Fibroblast of skin of right biceps (primary cell): Measurements from ENCODE around the gene MOAP1.
"Not testable (repeated sequence)": the region's sequence is repeated elsewhere in the genome, so short reads cannot be mapped to it uniquely, and the experiment has no call there.

ENCODE experiments used
- DNase-seq: peaks from one replicate; pipeline ENCODE4 v3.0.0-alpha.2; 2013

Gene MOAP1

DNA sequence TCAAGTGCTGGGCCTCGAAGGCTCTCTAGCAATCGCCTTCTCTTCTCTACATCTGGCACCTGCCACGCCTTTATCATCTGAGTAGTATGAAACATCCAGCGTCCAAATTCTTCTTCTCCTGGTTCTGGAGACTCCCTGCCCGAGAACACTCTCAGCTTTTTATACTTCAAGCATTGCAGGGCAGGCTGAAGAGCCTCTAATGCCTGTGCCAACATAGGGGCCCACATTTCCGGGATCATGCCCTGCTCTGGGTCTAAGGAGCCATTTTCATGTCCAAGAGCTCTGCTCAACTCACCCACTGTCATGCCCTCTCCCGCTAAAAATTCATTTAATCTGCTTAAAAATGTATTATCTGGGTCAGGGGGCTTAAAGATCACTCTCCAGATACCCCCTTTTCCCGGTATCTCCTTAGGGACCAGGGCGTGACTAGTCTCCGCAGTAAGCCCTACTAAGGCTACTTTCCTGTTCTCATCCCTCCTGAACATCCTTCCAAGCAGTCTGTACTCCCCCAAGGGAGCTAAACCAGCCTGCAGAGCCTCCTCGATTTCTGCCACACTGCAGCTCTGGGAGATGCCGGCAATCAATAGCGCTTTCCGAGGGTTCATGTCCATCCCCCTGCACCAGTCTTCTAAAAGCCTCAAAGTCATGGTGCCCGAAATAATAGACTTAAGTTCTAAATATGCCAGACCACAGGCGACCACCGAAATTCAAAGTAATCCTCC is 940 bp downstream of the MOAP1 start:
- no peak for DNase-seq

DNA sequence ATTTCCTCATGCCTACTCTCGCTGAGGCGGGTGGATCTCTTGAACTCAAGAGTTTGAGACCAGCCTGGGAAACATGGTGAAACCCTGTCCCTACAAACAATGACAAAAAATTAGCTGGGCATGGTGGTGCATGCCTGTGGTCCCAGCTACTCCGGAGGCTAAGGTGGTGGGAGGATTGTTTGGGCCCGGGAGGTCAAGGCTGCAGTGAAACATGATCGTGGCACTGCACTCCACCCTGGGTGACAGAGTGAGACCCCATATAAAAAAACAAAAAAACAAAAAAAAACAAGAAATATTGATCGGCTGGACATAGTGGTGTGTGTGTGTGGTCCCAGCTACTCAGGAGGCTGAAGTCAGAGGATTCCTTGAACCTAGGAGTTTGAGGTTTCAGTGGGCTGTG is 9.2 kb downstream of the MOAP1 start:
- DNase-seq, result no peak

DNA sequence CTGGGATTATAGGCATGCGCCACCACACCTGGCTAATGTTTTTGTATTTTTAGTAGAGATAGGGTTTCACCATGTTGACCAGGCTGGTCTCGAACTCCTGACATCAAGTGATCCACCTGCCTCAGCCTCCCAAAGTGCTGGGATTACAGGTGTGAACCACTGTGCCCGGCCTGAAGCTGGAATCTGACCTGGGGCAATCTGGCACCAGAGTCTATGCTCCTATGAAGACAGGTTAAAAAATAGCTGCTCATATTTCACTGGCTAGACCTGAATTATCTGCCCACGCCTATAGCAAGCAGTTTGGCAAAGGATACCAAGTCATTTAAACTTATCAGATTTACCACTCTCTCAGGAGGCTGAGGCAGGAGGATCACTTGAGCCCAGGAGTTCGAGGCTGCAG is 10.0 kb downstream of the MOAP1 start:
- not testable (repeated sequence) for DNase-seq

DNA sequence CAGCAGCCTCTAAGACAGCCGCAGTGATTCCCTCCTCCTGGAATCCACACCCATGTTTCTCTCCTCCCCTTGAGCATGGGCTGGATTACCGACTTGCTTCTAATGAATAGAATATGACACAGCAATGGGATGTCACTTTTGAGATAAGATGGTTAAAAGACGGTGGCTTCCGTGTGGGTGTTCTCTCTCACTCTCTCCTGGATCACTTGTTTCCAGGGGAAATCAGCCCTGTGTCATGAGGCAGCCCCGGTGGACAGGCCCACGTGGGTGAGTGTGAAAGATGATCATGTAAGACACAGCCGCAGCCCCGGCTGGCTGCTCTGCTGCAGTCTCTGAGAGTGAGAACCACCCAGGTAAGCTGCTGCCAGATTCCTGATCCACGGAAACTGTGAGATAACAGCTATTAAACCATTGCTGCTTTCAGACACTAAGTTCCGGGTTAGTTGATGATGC is 10.7 kb downstream of the MOAP1 start:
- no peak for DNase-seq

DNA sequence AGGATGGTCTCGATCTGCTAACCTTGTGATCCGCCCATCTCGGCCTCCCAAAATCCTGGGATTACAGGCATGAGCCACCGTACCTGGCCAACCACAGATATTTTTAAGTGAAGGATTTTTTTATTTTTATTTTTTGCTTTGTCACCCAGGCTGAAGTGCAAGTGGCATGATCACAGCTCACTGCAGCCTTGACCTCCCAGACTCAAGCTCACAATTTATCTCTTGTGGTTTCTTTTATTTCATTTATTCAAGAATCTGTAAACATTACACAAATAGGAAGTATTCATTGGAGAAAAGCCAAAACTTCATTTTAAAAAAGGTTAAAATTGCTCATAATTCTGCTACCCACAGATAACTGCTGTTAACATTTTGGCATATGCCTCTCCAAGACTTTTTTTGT is 13.3 kb downstream of the MOAP1 start:
- DNase-seq, result no peak

DNA sequence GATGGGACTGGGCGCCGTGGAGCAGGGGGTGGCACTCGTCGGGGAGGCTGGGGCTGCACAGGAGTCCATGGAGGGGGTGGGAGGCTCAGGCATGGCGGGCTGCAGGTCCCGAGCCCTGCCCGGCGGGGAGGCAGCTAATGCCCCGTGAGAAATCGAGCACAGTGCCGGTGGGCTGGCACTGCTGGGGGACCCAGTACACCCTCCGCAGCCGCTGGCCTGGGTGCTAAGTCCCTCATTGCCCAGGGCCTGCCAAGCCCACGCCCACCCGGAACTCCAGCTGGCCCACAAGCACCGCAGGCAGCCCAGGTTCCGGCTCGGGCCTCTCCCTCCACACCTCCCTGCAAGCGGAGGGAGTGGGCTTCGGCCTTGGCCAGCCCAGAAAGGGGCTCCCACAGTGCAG is 14.6 kb downstream of the MOAP1 start:
- not testable (repeated sequence) for DNase-seq

DNA sequence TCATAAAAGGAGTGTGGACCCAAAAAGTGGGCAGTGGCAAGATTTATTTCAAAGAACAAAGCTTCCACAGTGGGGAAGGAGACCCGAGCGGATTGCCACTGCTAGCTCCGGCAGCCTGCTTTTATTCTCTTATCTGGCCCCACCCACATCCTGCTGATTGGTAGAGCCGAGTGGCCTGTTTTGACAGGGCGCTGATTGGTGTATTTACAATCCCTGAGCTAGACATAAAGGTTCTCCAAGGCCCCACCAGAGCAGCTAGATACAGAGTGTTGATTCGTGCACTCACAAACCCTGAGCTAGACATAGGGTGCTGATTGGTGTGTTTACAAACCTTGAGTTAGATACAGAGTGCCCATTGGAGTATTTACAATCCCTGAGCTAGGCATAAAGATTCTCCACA is 15.1 kb downstream of the MOAP1 start:
- not testable (repeated sequence) for DNase-seq

DNA sequence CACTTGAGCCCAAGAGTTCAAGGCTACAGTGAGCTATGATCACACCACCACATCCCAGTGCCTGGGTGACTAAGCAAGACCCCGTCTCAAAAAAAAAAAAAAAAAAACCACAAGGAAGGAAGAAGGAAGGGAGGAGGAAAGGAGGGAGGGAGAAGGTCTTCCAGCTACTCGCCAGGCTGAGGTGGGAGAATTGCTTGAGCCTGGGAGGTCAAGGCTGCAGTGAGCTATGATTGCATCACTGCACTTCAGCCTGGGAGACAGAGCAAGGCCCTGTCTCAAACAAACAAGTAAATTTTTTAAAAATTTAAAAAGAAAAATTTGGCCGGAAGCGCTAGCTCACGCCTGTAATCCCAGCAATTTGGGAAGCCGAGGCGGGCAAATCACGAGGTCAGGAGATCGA is 16.1 kb downstream of the MOAP1 start:
- not testable (repeated sequence) for DNase-seq

DNA sequence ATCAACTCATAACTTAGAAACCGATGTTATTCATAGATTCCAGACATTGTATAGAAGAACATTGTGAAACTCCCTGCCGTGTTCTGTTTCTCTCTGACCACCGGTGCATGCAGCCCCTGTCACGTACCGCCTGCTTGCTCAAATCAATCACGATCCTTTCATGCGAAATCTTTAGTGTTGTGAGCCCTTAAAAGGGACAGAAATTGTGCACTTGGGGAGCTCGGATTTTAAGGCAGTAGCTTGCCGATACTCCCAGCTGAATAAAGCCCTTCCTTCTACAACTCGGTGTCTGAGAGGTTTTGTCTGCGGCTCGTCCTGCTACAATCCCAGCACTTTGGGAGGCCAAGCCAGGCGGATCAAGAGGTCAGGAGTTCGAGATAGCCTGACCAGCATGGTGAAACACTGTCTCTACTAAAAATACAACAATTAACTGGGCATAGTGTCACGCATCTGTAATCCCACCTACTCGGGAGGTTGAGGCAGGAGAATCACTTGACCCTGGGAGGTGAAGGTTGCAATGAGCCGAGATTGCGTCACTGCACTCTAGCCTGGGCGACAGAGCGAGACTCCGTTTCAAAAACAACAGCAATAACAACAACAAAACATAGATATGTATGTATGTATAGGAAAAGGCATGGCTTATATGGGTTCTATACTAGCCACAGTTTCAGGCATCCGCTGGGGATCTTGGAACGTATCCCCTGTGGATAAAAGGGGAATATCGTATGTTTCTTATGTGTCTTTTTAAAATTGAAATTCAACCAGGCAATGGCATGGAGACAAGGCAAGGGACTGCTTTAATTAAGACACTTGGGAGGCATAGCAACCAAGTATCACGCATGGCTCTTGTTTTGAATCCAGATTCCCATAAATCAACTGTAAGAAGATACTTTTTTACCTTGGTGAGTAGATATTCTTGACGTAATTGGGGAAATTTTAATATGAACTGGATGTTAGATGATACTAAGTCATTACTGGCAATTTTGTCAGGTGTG is 19.1 kb downstream of the MOAP1 start:
- DNase-seq, result not testable (repeated sequence)

DNA sequence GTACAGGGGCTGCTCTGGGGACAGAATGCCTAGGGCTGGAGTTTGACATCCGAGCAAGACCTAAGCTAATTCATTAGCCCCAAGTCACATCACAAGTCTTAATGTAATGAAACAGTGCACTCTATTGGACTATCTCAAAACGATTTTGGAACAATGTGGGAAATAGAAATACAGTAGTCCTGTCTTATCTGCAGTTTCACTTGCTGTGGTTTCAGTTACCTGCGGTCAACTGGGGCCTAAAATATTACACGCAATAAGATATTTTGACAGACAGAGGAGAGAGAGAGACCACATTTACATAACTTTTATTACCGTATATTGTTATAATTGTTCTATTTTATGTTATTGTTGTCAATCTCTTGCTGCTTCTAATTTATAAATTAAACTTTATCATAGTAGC is 21.1 kb downstream of the MOAP1 start:
- DNase-seq, result no peak

DNA sequence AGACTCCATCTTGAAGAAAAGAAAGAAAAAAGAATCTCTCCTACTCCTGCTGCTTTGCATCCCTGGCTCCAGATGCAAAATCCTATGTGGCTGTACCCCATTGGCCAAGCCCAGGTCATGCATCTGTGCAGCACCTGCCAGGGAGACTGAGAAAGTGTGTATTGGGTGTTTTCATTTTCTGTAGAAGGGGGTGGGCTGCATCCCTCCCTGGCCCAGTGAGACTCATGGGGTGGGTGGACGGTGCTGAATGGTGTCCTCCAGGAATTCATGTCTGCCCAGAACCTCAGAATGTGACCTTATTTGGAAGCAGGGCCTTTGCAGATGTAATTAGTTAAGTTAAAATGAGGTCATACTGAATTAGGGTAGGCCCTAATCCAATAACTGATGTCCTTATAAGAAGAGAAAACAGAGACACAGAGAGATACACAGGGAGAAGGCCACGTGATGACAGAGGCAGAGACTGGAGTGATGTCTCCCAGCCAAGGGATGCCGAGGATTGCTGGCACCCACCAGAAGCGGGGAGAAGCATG is 23.2 kb downstream of the MOAP1 start:
- no peak for DNase-seq

DNA sequence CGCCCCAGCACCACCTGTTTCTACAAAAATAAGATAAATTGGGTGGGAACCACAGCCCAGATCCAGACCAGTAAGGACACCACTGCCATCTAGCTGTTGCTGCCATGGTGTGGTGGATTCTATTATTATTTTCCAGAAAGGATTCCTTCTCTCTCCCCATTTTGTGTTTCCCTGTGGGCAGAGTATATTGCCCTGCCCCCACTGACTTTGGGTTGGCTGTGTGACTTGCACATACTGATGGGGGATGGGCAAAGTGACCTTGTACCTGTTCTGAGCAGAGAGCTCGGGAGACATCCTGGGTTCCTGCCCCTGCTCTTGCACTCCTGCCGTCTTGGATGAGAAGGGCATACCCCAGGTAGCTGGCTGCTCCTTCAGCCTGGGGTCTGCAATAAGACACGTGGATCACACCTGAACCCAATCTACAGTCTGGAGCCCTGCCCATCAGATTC is 24.3 kb downstream of the MOAP1 start:
- DNase-seq, result no peak

DNA sequence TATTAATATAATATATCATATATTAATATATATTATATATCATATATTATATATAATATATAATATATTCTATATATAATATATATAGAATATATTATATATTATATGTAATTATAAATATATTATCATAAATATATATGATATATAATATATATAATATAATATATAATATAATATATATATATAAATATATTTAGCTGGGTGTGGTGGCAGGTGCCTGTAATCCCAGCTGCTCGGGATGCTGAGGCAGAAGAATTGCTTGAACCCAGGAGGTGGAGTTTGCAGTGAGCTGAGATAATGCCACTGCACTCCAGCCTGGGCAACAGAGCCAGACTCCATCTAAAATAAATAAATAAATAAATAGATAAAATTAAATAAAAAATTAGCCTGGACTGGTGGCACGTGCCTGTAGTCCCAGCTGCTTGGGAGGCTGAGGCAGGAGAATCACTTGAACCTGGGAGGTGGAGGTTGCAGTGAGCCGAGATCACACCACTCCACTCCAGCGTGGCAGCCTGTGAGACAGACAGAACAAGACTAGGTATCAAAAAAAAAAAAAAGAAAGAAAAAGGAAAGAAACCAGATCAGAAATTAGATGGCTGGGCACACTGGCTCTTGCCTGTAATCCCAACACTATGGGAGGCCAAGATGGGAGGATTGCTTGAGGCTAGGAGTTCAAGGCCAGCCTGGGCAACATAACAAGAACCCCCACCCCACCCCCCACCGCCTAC is 24.9 kb downstream of the MOAP1 start:
- DNase-seq, result not testable (repeated sequence)

DNA sequence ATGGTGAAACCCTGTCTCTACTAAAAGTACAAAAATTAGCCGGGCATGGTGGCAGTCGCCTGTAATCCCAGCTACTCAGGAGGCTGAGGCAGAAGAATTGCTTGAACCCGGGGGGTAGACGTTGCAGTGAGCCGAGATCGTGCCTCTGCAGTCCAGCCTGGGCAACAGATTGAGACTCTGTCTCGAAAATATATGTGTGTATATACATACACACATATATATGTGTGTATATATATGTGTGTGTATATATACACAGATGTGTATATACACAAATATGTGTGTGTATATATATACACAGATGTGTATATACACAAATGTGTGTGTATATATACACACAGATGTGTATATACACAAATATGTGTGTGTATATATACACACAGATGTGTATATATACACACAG is 26.3 kb downstream of the MOAP1 start:
- DNase-seq, result not testable (repeated sequence)

DNA sequence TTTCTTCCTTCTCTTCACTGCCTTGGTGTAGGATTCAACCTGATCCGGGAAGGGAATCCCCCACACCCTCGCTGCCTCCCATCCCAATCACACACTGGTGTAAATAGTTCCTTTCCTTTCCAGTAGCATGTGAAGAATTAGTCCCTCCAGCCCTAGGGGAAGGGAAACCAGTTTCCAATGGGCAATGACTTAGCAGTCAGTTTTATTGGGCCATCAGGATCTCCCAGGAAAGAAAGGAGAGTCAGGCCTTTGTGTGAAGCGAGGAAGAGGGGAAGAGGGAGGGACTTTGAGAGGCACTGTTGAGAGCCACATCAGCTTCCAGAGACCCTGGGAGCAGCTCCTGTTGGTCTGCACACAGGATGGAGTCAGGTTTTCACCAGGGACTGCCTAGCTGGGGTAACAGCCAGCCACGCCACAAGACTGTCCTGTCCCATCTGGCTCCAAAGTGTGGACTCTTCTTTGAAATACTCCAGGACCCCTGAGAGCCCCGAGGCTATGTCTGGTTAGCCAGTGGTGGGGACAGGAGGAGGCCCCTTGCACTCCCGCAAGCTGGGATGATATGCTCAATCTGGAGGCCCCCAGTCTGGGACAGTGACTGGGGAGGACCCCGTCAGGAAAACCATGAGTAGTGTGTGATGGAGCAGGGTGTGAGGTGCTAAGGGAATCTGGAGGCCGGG is 27.9 kb downstream of the MOAP1 start:
- no peak for DNase-seq

DNA sequence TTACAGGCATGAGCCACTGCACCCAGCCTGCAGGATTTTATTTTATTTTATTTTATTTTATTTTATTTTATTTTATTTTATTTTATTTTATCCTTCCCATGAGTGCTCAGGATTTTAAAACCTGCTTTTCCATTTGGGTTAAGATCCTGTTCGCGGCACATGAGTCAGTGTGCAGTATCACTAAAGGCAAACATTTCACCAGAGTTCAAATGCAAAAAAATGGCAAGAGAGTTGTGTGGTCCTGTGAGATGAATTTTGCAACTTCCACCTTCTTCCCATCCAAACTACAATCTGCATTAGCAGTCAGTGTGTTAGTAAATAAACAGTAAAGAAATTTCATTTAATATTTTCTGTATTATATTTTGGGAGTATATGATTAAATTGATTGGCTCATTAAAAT is 29.0 kb downstream of the MOAP1 start:
- no peak for DNase-seq

DNA sequence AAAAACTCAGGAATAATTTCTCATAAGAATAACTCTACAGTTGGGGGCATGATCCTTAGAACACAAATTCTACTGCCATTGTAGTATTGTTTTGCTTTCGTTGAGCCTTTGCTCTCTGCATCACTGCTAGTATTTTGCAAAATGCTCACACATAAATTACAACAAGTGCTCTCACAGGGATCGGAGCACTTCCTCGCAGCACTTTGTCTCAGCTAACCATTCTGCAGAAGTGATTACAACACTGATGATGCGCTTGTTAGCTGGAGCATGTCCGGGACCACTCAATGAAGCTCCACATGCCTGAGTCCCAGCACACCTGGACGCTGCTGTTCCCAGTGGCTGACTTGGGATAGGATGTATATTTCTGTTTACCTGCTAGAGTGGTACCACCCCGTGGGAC is 31.6 kb downstream of the MOAP1 start:
- DNase-seq, result no peak

DNA sequence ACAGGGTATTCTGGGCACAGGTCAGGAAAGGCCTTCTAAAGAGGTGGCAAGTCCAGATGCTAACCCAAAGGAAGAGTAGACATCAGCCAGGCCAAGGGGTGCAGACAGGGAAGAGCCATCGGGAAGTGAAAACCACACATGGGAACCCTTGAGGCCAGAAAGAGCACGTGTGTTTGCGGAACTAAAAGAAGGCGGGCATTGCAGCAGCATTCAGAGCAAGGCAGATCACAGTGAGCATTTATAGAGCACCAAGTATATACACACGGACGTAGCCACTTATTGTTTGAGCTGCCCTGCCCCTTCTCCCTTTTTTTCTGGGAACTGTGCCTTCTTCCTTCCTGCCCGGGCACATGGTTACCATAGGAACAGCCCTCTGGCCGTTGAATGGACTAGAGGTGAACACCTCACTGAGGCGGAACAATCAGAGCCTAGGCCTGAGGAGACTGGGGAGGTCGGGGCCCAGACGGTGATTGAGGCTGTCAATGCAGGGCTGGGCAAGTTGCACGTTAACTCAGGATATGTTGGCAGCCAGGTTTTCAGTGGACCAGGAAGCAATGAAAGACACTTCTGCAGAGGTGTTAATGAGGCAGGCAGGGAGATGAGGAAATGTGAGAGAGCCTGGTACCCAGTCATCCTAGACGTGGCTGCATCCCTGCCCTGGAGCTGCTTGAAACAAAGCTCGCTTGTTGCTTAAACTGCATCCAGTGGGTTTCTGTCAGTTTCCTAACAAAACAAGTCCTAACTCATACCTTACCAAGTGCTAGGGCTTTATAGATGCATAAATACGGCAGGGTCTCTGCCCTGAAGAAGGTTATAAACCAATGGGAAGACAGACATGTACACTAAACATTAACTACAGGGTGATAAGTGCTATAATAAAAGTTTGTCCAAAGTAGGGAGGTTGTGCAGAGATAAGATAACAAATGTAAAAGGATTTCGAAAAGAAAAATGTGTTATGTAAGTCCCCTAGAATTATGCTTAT is 34.2 kb downstream of the MOAP1 start:
- DNase-seq, result no peak

DNA sequence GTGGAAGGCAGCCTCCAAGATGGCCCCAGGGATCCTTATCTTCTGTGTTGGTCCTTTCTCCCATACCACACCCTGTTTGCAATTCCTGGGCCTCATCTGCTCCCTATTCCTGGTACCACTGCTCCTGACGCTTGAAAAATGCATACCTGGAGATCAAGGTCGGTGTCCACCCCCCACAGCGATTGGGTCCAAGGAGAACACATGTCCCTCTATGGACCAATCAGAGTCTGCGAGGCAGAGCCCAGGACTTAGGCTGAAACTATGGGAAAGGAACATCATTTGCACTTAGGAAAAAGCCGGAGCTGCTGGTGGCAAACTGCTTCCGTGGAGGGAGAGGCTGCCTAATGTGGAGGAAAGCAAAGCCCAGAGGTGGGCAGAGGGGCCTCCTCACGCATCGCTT is 35.7 kb downstream of the MOAP1 start:
- no peak for DNase-seq

DNA sequence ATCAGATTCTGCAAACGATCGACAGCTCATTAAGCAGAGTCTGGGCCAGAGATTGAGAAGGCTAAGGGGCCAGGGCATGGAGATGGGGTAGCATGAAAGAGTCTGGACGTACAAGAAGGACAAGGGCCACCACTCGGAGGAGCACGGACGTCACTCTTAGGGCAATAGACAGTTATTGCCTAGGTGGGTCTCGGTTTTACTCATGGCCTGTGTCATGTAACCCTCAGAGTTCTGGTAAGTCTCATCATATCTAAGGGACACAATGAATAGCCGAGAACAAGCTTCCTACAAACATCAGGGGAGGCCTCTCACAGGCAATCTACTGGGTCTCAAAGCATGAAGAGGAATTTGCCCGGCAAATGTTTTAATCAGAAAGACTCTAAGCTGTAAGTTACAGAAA is 38.6 kb downstream of the MOAP1 start:
- DNase-seq, result no peak
